GM12892 (cell line): Measurements from ENCODE around the gene MEX3D.

ENCODE experiments used
- POLR2A ChIP-seq: IDR thresholded peaks from 2 replicates; pipeline ENCODE4 v1.6.1; 2011; ENCODE audit warnings: low read depth, low read length, control low read depth
- POLR2AphosphoS5 ChIP-seq: IDR thresholded peaks from 2 replicates; pipeline ENCODE4 v1.6.1; 2011; ENCODE audit warnings: low read depth, low read length, control low read depth
- TAF1 ChIP-seq: IDR thresholded peaks from 2 replicates; pipeline ENCODE4 v1.6.1; 2011; ENCODE audit warnings: low read depth, mild to moderate bottlenecking, control low read depth, low read length, borderline replicate concordance

DNA sequence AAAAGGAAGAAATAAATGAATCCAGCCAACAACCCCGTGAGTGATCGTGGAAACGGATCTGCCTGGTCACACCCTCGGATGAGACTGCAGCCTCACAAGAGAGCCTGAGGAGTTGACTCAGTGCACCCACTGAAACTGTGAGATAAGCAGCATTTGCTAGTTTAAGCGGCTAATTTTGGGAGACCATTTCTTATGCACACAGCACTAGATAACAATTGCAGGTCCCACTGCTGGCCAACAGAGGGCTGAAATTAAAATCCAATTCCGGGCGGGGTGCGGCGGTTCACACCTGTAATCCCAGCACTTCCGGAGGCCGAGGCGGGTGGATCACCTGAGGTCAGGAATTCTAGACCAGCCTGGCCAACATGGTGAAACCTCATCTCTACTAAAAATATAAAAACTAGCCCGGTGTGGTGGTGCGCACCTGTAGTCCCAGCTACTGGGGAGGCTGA, 33.5 kb upstream of the MEX3D start:
- TF ChIP-seq POLR2A = no peak
- no peak for TF ChIP-seq POLR2AphosphoS5
- no peak for TF ChIP-seq TAF1
